PFSK-1 (cell line): ENCODE data around the gene SLC18A3.

Source experiments
- POLR2AphosphoS5 ChIP-seq: IDR thresholded peaks from 2 replicates; pipeline ENCODE4 v1.6.1; 2012; ENCODE audit warnings: low read depth, mild to moderate bottlenecking, control low read depth, low read length, moderate library complexity
- SIN3A ChIP-seq: IDR thresholded peaks from 2 replicates; pipeline ENCODE4 v1.6.1; 2012; ENCODE audit warnings: mild to moderate bottlenecking, low read length, moderate library complexity, borderline replicate concordance; ENCODE audit not compliant: insufficient read depth
- TAF1 ChIP-seq: IDR thresholded peaks from 2 replicates; pipeline ENCODE4 v1.6.1; 2012; ENCODE audit warnings: low read length, control low read depth, borderline replicate concordance; ENCODE audit not compliant: insufficient read depth
- TF ChIP-seq, protein P1 (sequence below), 2 experiments: IDR thresholded peaks; 2 replicates each; pipeline versions ENCODE4 v1.6.1 to v1.8.0; 2011 to 2012; ENCODE audit warnings: low read depth in 2 of 2, low read length in 2 of 2, control low read depth in 1 of 2, inconsistent platforms in 1 of 2, mild to moderate bottlenecking in 1 of 2, moderate library complexity in 1 of 2; ENCODE audit not compliant: insufficient read depth in 1 of 2

DNA sequence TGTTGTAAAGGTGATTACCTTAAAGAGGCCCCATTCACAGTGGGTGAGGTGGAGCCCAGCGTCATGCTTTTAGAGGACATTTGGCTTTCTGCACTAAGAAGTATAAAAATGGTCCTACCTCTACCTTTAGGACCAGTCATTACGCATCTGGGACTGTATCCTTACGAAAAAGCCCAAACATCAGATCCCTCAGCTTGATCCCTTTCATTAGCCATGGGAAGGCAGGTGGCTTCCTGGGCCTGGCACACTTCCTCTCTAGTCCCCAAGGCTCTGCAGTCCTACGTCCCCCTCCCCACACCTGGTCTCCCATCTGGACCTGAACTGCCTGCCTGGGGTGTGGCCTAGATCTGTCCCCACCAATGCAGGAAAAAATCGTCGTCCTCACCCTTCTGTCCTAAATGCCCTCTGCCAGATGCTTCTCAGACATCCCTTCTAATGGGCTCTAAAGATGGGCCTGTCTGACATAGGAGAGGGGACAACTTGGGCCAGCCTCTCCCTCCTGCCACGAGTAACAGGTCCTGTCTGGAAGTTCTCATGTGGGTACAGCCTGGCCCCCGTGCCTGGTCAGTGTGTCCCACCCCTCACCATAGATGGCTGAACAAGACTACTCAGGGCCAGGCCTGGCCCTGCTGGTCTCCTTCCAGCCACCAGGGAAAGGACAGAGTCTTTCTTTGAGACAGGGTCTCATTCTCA, 11.8 kb upstream of the SLC18A3 start:
- TF ChIP-seq SIN3A (no peak), POLR2AphosphoS5 (no peak), TAF1 (no peak)
- TF ChIP-seq, protein P1, sequence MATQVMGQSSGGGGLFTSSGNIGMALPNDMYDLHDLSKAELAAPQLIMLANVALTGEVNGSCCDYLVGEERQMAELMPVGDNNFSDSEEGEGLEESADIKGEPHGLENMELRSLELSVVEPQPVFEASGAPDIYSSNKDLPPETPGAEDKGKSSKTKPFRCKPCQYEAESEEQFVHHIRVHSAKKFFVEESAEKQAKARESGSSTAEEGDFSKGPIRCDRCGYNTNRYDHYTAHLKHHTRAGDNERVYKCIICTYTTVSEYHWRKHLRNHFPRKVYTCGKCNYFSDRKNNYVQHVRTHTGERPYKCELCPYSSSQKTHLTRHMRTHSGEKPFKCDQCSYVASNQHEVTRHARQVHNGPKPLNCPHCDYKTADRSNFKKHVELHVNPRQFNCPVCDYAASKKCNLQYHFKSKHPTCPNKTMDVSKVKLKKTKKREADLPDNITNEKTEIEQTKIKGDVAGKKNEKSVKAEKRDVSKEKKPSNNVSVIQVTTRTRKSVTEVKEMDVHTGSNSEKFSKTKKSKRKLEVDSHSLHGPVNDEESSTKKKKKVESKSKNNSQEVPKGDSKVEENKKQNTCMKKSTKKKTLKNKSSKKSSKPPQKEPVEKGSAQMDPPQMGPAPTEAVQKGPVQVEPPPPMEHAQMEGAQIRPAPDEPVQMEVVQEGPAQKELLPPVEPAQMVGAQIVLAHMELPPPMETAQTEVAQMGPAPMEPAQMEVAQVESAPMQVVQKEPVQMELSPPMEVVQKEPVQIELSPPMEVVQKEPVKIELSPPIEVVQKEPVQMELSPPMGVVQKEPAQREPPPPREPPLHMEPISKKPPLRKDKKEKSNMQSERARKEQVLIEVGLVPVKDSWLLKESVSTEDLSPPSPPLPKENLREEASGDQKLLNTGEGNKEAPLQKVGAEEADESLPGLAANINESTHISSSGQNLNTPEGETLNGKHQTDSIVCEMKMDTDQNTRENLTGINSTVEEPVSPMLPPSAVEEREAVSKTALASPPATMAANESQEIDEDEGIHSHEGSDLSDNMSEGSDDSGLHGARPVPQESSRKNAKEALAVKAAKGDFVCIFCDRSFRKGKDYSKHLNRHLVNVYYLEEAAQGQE (IDR thresholded peaks at IDR 0.05; ENCODE audit: insufficient read depth in 1 of 2, low read depth in 2 of 2, low read length in 2 of 2) = no peak
